ENCODE data around the gene MFSD2B. TPM values are rescaled to one million over a fixed set of nuclear protein-coding genes. Genes with fewer than 3 reads are reported as not detected.
"Not testable (repeated sequence)": the region's sequence is repeated elsewhere in the genome, so short reads cannot be mapped to it uniquely, and the experiment has no call there.

The MFSD2B gene
- total RNA-seq: under 0.01 TPM in 2 replicates

- DNase-seq (ENCODE audit: low read depth in 2 of 2): peak in 1 of 2 donors; percentile 15
Measured at GRCh38 chr2:24009680-24010476, at the start of gene MFSD2B. Gene MFSD2B (plus strand): TSS chr2:24010085. CDS start chr2:24010097, 12 bp downstream.

- DNase-seq (ENCODE audit: low read depth in 2 of 2): no peak
Measured at GRCh38 chr2:23967846-23968245, 42.0 kb upstream of the MFSD2B start.

- DNase-seq (ENCODE audit: low read depth in 2 of 2): no peak
Measured at GRCh38 chr2:23976883-23977282, 33.0 kb upstream of the MFSD2B start.

GRCh38 chr2:23988371-23988770, 21.5 kb upstream of the MFSD2B start:
- peak; percentile 28 to 52 for DNase-seq (ENCODE audit: low read depth in 2 of 2)

- no peak for DNase-seq (ENCODE audit: low read depth in 2 of 2)
Measured at GRCh38 chr2:23992931-23993330, 17.0 kb upstream of the MFSD2B start.

- DNase-seq (ENCODE audit: low read depth in 2 of 2): no peak
Measured at GRCh38 chr2:23993736-23994269, 16.1 kb upstream of the MFSD2B start.

- DNase-seq (ENCODE audit: low read depth in 2 of 2): no peak
Measured at GRCh38 chr2:23994567-23994966, 15.3 kb upstream of the MFSD2B start.

- DNase-seq (ENCODE audit: low read depth in 2 of 2): no peak
Measured at GRCh38 chr2:24007693-24008092, 2.2 kb upstream of the MFSD2B start.

- no peak for DNase-seq (ENCODE audit: low read depth in 2 of 2)
Measured at GRCh38 chr2:24008672-24009366, 1.1 kb upstream of the MFSD2B start.

GRCh38 chr2:24009367-24009679, 562 bp upstream of the MFSD2B start:
- no peak for DNase-seq (ENCODE audit: low read depth in 2 of 2)

- DNase-seq (ENCODE audit: low read depth in 2 of 2): no peak
Measured at GRCh38 chr2:24010477-24011249, 778 bp downstream of the MFSD2B start.

GRCh38 chr2:24011250-24012104, 1.6 kb downstream of the MFSD2B start:
- DNase-seq (ENCODE audit: low read depth in 2 of 2): no peak

- no peak for DNase-seq (ENCODE audit: low read depth in 2 of 2)
Measured at GRCh38 chr2:24012521-24013188, 2.8 kb downstream of the MFSD2B start.

- DNase-seq (ENCODE audit: low read depth in 2 of 2): not testable (repeated sequence)
Measured at GRCh38 chr2:24014902-24015301, 5.0 kb downstream of the MFSD2B start.

GRCh38 chr2:24015562-24016375, 5.9 kb downstream of the MFSD2B start:
- DNase-seq (ENCODE audit: low read depth in 2 of 2): peak; percentile 57 to 68

GRCh38 chr2:24016376-24016761, 6.5 kb downstream of the MFSD2B start:
- DNase-seq (ENCODE audit: low read depth in 2 of 2): no peak

GRCh38 chr2:24016853-24017703, 7.2 kb downstream of the MFSD2B start:
- DNase-seq (ENCODE audit: low read depth in 2 of 2): no peak

GRCh38 chr2:24017711-24018110, 7.8 kb downstream of the MFSD2B start:
- DNase-seq (ENCODE audit: low read depth in 2 of 2): no peak

GRCh38 chr2:24018241-24018640, 8.4 kb downstream of the MFSD2B start:
- DNase-seq (ENCODE audit: low read depth in 2 of 2): no peak

Data from lung microvascular endothelial cell (primary cell).